ENCODE data around the gene TWIST2. TPM values are rescaled to one million over a fixed set of nuclear protein-coding genes. Genes with fewer than 3 reads are reported as not detected.

The TWIST2 gene
- total and polyA plus RNA-seq, 10 of the 15 experiments (the other 5 are each of a cell fraction or from before 2014, with no cell fraction given), result not detected

GRCh38 chr2:238886453-238887094 is 38.7 kb downstream of the TWIST2 start (continued):
- TF ChIP-seq MYC (IDR thresholded peaks at IDR 0.05; ENCODE audit: insufficient read depth, insufficient read length, insufficient replicate concordance, low read length, severe bottlenecking) (no peak), CBX3 (IDR thresholded peaks at IDR 0.05; ENCODE audit: borderline replicate concordance, low read depth) (no peak), STAT1 (conservative IDR thresholded peaks at IDR 0.05) (no peak)

GRCh38 chr2:238887616-238888015 is 39.7 kb downstream of the TWIST2 start:
- 25% methylated on average over 10 of the region's 10 CpGs for WGBS (ENCODE audit: insufficient coverage, insufficient replicate concordance, low lambda C conversion rate, missing lambda C conversion rate)
- CTCF ChIA-PET, result no interaction called here
- ATAC-seq, result no peak
- no peaks in the 10 kb centered on the region for H3K4me1 ChIP-seq (ENCODE audit: control insufficient read depth, insufficient read depth, low read length)
- FAIRE-seq, result no peak
- BruUV-seq (replicated peaks), result no TSS peak
- H2AFZ ChIP-seq (ENCODE audit: control insufficient read depth, low read depth, low read length), result no peak overlapping the region
- TF ChIP-seq MLLT1 (IDR thresholded peaks at IDR 0.05) (no peak), ZSCAN29 (IDR thresholded peaks at IDR 0.05) (no peak), TCF3 (IDR thresholded peaks at IDR 0.05; ENCODE audit: borderline replicate concordance, insufficient read depth, low read depth, low read length) (no peak), SUPT20H (IDR thresholded peaks at IDR 0.05; ENCODE audit: borderline replicate concordance, control insufficient read depth, low read depth, low read length) (no peak), HDGF (IDR thresholded peaks at IDR 0.05) (no peak)
- no peak for DNase-seq (ENCODE audit: low read depth, low spot score)
- no peaks in the 10 kb centered on the region for H4K20me1 ChIP-seq (ENCODE audit: control insufficient read depth, insufficient read depth)
- in situ Hi-C loops (cut with MboI), result no loop called here
- no peaks in the 10 kb centered on the region; a peak in 1 of 4 replicates for H3K27me3 ChIP-seq (replicated peaks in 1 of 2; ENCODE audit: control insufficient read depth in 2 of 2, insufficient read depth in 2 of 2, low read length in 1 of 2)
- no peak overlapping the region for H3K27ac ChIP-seq (ENCODE audit: control insufficient read depth, insufficient read depth)
- H3K79me2 ChIP-seq (ENCODE audit: control insufficient read depth, insufficient read depth, low read length), result no peaks in the 10 kb centered on the region
- H3K36me3 ChIP-seq (ENCODE audit: control insufficient read depth in 2 of 2, insufficient read depth in 2 of 2, low read length in 1 of 2), result no peaks in the 10 kb centered on the region
- RAD21 ChIA-PET (ENCODE audit: unreplicated experiment), result no interaction called here
- SMC1A ChIA-PET (ENCODE audit: uncharacterized antibody, unreplicated experiment), result no interaction called here
- no peak overlapping the region for H3K4me3 ChIP-seq
- no peak overlapping the region for H3K4me2 ChIP-seq (ENCODE audit: control insufficient read depth, insufficient read depth)
- POLR2A ChIA-PET, result no interaction called here
- H3K9ac ChIP-seq (ENCODE audit: control insufficient read depth, insufficient read depth, low read length), result no peak overlapping the region
- intact Hi-C loops (cut with micrococcal nuclease; ENCODE audit: unreplicated experiment), result no loop called here
- H3K9me3 ChIP-seq (replicated peaks; ENCODE audit: control insufficient read depth, insufficient read depth, low read length), result no peaks in the 10 kb centered on the region
